MCF 10A (cell line): Measurements from ENCODE around the gene TRIM5. TPM values are rescaled to one million over a fixed set of nuclear protein-coding genes. Genes with fewer than 3 reads are reported as not detected.

Source experiments
- BruUV-seq: library from RNA; stranded (reverse); fragments of 400-500 nt; replicated peaks from 2 replicates; lab custom pipeline; 2021; lab: Mats Ljungman, UMichigan
- CTCF ChIA-PET: fragments of 300-600 bp; sonication (Branson Sonifier 250); formaldehyde crosslinking; extraction: SDS; loops from one replicate; lab custom pipeline; 2021; ENCODE audit warnings: antibody characterized with exemption, inconsistent platforms; lab: Yijun Ruan, JAX
- POLR2A ChIA-PET: fragments of 300-600, 350-650 bp; sonication (Branson Sonifier 250); formaldehyde crosslinking; extraction: SDS; loops from one replicate; lab custom pipeline; 2020; ENCODE audit warnings: antibody characterized with exemption, inconsistent platforms; lab: Yijun Ruan, JAX
- DNase-seq: peaks from one replicate; pipeline ENCODE4 v3.0.0-alpha.2; 2018; ENCODE audit not compliant: unreplicated experiment
- H3K27ac Mint-ChIP-seq: one replicate; pipeline ENCODE4 v1.8.0; 2022; ENCODE audit warnings: mild to moderate bottlenecking, low read depth, mixed read lengths; ENCODE audit not compliant: unreplicated experiment
- H3K27me3 Mint-ChIP-seq: one replicate; pipeline ENCODE4 v1.8.0; 2022; ENCODE audit warnings: mixed read lengths; ENCODE audit not compliant: insufficient read depth, unreplicated experiment
- H3K36me3 Mint-ChIP-seq: one replicate; pipeline ENCODE4 v1.8.0; 2022; ENCODE audit warnings: mild to moderate bottlenecking, moderate library complexity, mixed read lengths; ENCODE audit not compliant: insufficient read depth, unreplicated experiment
- H3K4me1 Mint-ChIP-seq: one replicate; pipeline ENCODE4 v1.8.0; 2022; ENCODE audit warnings: mixed read lengths; ENCODE audit not compliant: insufficient read depth, unreplicated experiment
- H3K4me3 Mint-ChIP-seq: one replicate; pipeline ENCODE4 v1.8.0; 2022; ENCODE audit warnings: mild to moderate bottlenecking, moderate library complexity, mixed read lengths; ENCODE audit not compliant: unreplicated experiment
- H3K9me3 Mint-ChIP-seq: one replicate; pipeline ENCODE4 v1.8.0; 2022; ENCODE audit warnings: mixed read lengths; ENCODE audit not compliant: unreplicated experiment
- intact Hi-C: fragments of 100-400 bp; cut with micrococcal nuclease; formaldehyde crosslinking; loops from 2 replicates; pipeline ENCODE4 v1.14.1; 2022
- total RNA-seq: library from RNA; stranded (reverse); gene quantifications from 2 replicates; pipeline ENCODE4 v1.2.3, GENCODE V29; 2022
- TF ChIP-seq, protein P1 (sequence below): fragments of 200-600 bp; IDR thresholded peaks from one replicate; pipeline ENCODE4 v1.8.0; 2022; ENCODE audit warnings: antibody characterized with exemption, mild to moderate bottlenecking; ENCODE audit not compliant: unreplicated experiment

TRIM5 gene
- total RNA-seq, 1 experiment from 2014 or later: 27.9 TPM

- POLR2A ChIA-PET: interaction anchor here (0.6 kb wide), 1 partner anchor 294 kb away, joined by 3 read pairs; no protein-coding TSS in a partner anchor
- intact Hi-C loops: no loop called here
- BruUV-seq: no TSS peak
- peaks cover 46% of the 10 kb centered on the region for H3K36me3 Mint-ChIP-seq
- no peak overlapping the region for H3K4me3 Mint-ChIP-seq
- no peak overlapping the region for H3K27ac Mint-ChIP-seq
- no peaks in the 10 kb centered on the region for H3K9me3 Mint-ChIP-seq
- no peaks in the 10 kb centered on the region for H3K4me1 Mint-ChIP-seq
- TF ChIP-seq, protein P1, sequence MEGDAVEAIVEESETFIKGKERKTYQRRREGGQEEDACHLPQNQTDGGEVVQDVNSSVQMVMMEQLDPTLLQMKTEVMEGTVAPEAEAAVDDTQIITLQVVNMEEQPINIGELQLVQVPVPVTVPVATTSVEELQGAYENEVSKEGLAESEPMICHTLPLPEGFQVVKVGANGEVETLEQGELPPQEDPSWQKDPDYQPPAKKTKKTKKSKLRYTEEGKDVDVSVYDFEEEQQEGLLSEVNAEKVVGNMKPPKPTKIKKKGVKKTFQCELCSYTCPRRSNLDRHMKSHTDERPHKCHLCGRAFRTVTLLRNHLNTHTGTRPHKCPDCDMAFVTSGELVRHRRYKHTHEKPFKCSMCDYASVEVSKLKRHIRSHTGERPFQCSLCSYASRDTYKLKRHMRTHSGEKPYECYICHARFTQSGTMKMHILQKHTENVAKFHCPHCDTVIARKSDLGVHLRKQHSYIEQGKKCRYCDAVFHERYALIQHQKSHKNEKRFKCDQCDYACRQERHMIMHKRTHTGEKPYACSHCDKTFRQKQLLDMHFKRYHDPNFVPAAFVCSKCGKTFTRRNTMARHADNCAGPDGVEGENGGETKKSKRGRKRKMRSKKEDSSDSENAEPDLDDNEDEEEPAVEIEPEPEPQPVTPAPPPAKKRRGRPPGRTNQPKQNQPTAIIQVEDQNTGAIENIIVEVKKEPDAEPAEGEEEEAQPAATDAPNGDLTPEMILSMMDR: no peak
- no peaks in the 10 kb centered on the region for H3K27me3 Mint-ChIP-seq
- no peak for DNase-seq
- CTCF ChIA-PET: interaction anchor here (0.6 to 1.1 kb wide), 2 partner anchors 92 to 110 kb away, joined by 3 read pairs; partner anchors contain the start of gene TRIM6
Measured at GRCh38 chr11:5705688-5706087, 20.8 kb upstream of the TRIM5 start.

DNA sequence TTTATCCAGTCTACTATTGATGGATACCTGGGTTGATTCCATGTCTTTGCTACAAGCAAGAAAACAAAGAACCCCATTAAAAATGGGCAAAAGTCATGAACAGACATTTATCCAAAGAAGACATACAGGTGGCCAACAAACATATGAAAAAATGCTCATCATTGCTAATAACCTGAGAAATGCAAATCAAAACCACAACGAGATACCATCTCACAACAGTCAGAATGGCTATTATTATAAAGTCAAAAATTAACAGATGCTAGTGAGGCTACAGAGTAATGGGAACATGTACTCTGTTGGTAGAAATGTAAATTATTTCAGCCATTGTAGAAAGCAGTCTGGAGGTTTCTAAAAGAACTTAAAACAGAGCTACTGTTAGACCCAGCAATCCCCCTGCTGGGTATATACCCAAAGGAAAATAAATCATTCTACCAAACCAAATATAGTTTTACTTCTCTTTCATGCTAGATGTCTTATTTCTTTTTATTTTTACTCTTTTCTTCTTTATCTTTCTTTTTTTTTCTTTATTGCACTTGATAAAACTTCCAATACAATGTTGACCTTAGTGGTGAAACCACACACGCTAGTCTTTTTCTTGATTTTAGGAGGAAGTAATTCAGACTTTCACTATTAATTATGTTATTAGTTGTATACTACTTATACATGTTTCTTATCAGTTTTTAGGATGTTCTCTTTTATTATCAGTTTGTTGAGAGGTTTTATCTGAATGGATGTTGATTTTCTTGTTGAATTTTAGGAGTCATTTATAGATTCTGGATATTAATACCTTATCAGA, 19.1 kb upstream of the TRIM5 start:
- BruUV-seq: no TSS peak
- Mint-ChIP-seq H3K9me3 (no peaks in the 10 kb centered on the region), H3K27me3 (no peaks in the 10 kb centered on the region), H3K36me3 (peaks cover 54% of the 10 kb centered on the region), H3K4me3 (no peak overlapping the region), H3K27ac (no peak overlapping the region), H3K4me1 (no peaks in the 10 kb centered on the region)
- ChIA-PET POLR2A (no interaction called here), CTCF (no interaction called here)
- no peak for DNase-seq
- intact Hi-C loops: no loop called here
- TF ChIP-seq, protein P1: no peak

DNA sequence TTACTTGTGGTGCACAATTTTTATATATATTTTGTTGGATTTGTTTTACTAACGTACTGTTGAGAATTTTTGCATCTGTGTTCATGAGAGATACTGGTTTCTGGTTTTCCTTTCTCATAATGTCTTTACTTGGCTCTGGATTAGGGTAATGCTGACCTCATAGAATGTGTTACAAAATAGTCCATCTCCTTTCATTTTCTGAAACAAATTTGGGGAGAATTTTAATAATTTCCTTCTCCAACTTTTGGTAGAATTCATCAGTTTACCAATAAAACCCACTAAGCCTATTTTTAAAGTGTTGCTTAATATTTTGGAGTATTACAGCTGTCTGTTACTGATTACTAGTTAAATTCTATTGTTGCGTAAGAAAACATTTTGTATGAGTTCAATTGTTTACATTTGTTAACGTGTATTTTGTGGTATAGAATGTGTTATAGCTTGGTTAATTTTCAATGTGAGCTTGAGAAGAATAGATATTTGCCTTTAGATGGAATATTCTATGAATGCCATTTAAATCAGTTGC, 16.2 kb upstream of the TRIM5 start:
- POLR2A ChIA-PET: interaction anchor here (0.9 to 2.3 kb wide), 4 partner anchors 9 to 16 kb away, joined by 3 to 10 read pairs (median 6); partner anchors contain the start of genes TRIM22 and TRIM5
- BruUV-seq: no TSS peak
- CTCF ChIA-PET: interaction anchor here (1.0 to 1.7 kb wide), 6 partner anchors 10 to 653 kb away, joined by 3 to 8 read pairs (median 4); partner anchors contain the start of gene TRIM5
- H3K4me3 Mint-ChIP-seq: no peak overlapping the region
- no peak for DNase-seq
- no peaks in the 10 kb centered on the region for H3K9me3 Mint-ChIP-seq
- no peak overlapping the region for H3K27ac Mint-ChIP-seq
- H3K4me1 Mint-ChIP-seq: no peaks in the 10 kb centered on the region
- intact Hi-C loops: no loop called here
- H3K27me3 Mint-ChIP-seq: no peaks in the 10 kb centered on the region
- peaks cover 57% of the 10 kb centered on the region for H3K36me3 Mint-ChIP-seq
- TF ChIP-seq, protein P1: no peak

DNA sequence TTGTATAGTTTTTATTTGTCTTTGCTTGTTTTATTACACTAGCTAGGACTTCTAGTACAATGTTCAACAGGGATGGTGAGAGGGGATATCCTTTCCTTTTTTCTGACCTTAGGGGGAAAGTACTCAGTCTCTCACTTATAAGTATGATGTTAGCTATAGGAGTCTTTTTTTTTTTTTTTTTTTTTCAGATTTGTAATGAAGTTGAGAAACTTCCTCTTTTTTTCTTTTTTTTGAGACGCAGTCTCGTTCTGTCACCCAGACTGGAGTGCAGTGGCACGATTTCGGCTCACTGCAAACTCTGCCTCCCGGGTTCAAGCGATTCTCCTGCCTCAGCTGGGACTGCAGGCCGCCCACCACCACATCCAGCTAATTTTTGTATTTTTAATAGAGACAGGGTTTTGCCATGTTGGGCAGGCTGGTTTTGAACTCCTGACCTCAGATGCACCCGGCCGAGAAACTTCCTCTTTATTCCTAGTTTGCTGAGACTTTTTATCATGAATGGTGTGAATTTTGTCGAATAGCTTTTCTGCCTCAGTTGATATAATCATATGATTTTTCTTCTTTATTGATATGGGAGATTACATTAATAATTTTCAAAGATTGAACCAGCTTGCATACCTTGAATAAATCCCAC, 15.7 kb upstream of the TRIM5 start:
- H3K36me3 Mint-ChIP-seq: peaks cover 51% of the 10 kb centered on the region
- ChIA-PET POLR2A (interaction anchor here (0.9 to 2.3 kb wide), 3 partner anchors 8 to 16 kb away, joined by 3 to 10 read pairs (median 9); partner anchors contain the start of genes TRIM22 and TRIM5), CTCF (interaction anchor here (0.6 to 1.7 kb wide), 6 partner anchors 10 to 653 kb away, joined by 3 to 8 read pairs (median 4); partner anchors contain the start of gene TRIM5)
- intact Hi-C loops: no loop called here
- no peaks in the 10 kb centered on the region for H3K4me1 Mint-ChIP-seq
- BruUV-seq: no TSS peak
- no peaks in the 10 kb centered on the region for H3K9me3 Mint-ChIP-seq
- H3K27me3 Mint-ChIP-seq: no peaks in the 10 kb centered on the region
- TF ChIP-seq, protein P1: no peak
- no peak overlapping the region for H3K27ac Mint-ChIP-seq
- H3K4me3 Mint-ChIP-seq: no peak overlapping the region
- DNase-seq: no peak
